ENCODE measurements around the gene EFCAB12.

The EFCAB12 gene

GRCh38 chr3:129429080-129429451 is 630 bp upstream of the EFCAB12 start:
- FAIRE-seq, result no peak
- DNase-seq (ENCODE audit: insufficient read length, low spot score), result no peak
- TF ChIP-seq, protein P1, sequence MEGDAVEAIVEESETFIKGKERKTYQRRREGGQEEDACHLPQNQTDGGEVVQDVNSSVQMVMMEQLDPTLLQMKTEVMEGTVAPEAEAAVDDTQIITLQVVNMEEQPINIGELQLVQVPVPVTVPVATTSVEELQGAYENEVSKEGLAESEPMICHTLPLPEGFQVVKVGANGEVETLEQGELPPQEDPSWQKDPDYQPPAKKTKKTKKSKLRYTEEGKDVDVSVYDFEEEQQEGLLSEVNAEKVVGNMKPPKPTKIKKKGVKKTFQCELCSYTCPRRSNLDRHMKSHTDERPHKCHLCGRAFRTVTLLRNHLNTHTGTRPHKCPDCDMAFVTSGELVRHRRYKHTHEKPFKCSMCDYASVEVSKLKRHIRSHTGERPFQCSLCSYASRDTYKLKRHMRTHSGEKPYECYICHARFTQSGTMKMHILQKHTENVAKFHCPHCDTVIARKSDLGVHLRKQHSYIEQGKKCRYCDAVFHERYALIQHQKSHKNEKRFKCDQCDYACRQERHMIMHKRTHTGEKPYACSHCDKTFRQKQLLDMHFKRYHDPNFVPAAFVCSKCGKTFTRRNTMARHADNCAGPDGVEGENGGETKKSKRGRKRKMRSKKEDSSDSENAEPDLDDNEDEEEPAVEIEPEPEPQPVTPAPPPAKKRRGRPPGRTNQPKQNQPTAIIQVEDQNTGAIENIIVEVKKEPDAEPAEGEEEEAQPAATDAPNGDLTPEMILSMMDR (IDR thresholded peaks at IDR 0.05; ENCODE audit: insufficient read depth, missing control alignments), result no peak

DNA sequence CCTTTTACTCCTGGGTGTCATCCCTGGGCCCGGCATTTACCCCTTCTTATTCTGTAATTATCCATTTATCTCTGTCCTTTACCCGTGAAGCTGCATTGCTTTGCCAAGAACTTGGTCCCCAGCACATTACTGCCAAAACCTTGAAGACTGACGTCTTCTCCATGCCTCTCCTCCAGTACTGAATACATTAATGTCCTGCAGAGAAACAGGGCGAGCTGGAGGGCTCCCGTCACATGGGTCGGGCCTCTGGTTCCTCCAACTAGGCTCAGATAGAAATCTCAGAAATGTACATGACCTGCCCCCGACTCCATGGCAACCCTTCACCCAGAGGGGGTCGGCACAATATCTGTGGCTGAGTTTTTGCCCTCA is 445 bp downstream of the EFCAB12 start:
- DNase-seq (ENCODE audit: insufficient read length, low spot score) (no peak), FAIRE-seq (no peak)
- TF ChIP-seq, protein P1 (IDR thresholded peaks at IDR 0.05; ENCODE audit: insufficient read depth, missing control alignments), result no peak

DNA sequence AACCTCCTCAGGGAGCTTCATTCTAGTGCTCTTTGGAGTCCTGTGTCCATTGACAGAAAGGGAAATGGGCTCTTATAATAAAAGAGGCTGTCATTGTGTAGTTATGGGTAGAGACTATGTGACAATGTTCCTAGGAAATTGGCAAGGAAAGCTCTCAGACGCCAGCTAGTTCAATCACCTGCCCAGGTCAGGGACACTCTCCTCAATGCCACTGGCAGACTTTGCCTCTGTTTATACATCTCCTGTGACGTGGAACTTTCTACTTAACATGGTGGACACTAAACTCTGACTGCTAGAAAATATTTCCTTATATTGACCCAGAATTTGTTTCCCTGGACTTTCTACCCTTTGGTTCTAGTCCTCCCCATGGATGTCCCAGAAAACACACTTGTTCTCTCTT is 2.8 kb downstream of the EFCAB12 start:
- FAIRE-seq (no peak), DNase-seq (ENCODE audit: insufficient read length, low spot score) (no peak)
- TF ChIP-seq, protein P1 (IDR thresholded peaks at IDR 0.05; ENCODE audit: insufficient read depth, missing control alignments), result no peak

DNA sequence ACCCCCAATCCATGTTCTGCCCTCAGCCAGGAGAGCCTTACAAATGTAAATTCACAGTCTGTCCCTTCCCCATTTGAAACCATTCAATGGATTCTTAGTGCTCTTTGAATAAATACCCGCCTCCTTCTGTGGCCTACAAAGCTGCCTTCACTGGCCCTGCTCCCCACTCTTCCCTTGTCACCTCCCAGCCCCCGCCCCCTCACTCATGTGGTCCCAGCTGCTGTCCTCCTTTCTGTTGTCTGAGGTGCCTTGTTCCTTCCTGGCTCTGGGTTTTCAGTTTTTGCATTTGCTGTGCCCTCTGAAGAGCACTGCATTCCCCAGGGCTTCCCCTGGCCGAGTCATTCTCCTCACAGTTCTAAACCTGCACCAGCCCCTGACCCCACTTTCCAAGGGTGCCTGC is 3.2 kb downstream of the EFCAB12 start:
- no peak for FAIRE-seq
- TF ChIP-seq, protein P1 (IDR thresholded peaks at IDR 0.05; ENCODE audit: insufficient read depth, missing control alignments), result no peak
- no peak for DNase-seq (ENCODE audit: insufficient read length, low spot score)

GRCh38 chr3:129424185-129424841 is 4.1 kb downstream of the EFCAB12 start:
- TF ChIP-seq, protein P1 (IDR thresholded peaks at IDR 0.05; ENCODE audit: insufficient read depth, missing control alignments), result no peak
- FAIRE-seq (no peak), DNase-seq (ENCODE audit: insufficient read length, low spot score) (no peak)

GRCh38 chr3:129422897-129423296 is 5.5 kb downstream of the EFCAB12 start:
- TF ChIP-seq, protein P1 (IDR thresholded peaks at IDR 0.05; ENCODE audit: insufficient read depth, missing control alignments), result no peak
- FAIRE-seq (no peak), DNase-seq (ENCODE audit: insufficient read length, low spot score) (no peak)

DNA sequence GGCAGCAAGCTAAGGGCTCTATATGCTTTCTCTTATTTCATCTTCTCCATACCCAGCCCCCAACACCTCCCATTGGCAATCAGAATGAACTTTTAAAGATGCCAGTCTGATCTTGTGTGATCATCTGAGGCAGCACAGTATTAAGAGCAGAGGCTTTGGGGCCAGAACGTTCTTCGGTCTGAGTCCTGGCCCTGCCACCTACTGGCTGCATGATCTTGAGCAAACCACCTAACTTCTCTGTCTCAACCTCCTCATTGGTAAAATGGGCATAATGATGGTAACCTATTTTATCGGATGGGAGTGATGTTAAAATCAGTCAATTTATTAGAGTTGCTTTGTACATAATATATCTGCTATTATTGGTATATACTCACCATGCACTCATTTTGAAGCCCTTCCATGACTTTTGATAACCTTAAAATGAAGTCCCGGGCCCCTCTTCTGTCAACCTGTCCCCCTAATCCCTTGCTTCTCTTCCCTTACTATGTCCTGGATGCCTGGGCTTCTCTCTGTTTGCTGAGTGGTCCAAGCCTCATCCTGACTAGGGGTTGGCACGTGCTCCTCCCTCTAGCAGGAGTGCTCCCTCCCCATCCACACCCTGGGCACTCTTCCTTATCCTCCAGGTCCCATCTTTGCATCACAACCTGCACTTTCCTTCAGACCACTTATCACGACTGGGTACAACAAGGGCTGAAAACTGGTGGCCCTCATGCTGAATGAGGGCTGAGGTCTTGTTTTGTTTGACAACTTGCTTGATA is 6.3 kb downstream of the EFCAB12 start:
- DNase-seq (ENCODE audit: insufficient read length, low spot score) (no peak), FAIRE-seq (no peak)
- TF ChIP-seq, protein P1 (IDR thresholded peaks at IDR 0.05; ENCODE audit: insufficient read depth, missing control alignments), result peak; percentile 2

All from D721Med (cell line).